GM21576 (cell line): Measurements from ENCODE around the gene SLC46A2.

Experiments used
- ATAC-seq: cut with Tn5 transposase; IDR thresholded peaks from one replicate; pipeline ENCODE4 v1.9.1; 2021; ENCODE audit warnings: mild to moderate bottlenecking, moderate library complexity; ENCODE audit not compliant: unreplicated experiment

The SLC46A2 gene

DNA sequence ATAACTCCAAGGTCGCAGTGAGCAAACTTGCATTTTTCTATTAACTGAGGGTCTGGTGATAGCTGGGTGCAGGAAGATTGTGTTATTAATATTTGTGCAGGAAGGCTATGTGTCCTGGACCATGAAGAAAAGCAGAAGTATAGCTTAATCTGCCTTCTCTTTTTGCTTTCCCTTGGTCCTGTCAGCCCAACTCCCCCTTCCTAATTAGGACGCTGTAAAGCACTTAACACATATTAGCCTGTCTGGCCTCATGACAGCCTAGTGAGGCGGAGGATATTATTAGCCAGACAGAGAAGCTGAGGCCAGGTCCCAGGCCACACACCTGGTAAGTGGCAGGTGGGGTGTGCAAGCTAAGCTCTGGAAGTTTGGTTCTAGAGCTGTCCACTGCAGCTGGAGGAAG, 29.5 kb downstream of the SLC46A2 start:
- ATAC-seq: no peak

DNA sequence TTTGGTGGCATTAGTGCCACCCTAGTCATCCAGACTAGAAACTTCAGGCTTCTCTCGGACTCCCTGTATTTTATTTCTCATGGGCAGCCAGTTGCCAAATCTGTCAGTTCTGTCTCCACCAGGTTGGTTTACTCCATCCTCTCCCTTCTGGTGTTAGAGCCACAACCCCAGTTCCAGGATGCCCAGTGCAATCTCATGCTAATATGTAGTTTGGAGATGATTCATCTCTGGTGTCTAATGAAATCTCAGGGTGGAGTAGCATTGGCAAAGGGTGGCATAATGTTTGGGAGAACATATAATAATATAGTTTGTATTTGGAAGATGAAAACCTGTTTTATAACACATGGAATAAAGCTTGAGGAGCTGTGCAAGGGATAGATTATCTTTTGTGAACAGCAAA, 30.2 kb downstream of the SLC46A2 start:
- ATAC-seq: no peak

DNA sequence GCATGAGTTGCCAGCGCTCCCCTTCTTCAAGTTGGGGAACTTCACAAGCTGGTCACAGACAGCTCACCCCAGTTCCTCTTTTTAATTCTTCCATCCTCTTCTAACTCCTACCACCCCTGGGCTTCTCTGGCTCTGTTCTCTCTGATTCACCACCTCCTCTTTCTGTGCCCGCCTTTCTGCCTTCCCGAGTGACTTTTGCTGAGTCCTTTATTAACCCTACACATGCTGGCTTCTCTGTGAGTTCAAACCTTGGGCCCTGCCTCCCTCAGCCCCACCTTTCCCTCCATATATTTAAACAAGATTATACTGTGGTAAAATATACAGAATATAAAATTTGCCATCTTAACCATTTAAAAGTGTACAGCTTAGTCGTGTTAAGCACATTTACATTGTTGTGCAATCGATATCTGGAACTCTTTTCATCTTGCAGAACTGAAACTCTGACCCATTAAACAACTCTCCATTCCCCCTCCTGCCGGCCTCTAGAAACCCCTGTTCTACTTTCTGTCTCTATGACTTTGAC, 32.0 kb downstream of the SLC46A2 start:
- ATAC-seq: peak; percentile 74

DNA sequence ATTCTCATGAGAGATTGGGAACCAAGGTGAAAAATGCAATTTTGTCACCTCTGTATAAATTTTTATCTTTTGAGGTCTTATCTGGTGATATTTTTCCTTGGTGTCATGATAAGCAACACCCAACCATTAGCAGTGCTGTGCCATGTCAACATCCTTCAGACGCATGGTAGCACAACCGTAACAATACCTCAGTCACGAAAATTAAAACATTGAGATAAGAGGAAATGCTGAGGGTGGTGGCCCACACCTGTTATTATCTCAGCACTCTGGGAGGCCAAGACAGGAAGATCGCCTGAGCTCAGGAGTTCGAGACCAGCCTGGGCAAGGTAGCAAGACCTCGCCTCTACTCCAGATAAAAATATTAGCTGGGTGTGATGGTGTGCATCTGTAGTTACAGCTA, 32.7 kb downstream of the SLC46A2 start:
- ATAC-seq: no peak

DNA sequence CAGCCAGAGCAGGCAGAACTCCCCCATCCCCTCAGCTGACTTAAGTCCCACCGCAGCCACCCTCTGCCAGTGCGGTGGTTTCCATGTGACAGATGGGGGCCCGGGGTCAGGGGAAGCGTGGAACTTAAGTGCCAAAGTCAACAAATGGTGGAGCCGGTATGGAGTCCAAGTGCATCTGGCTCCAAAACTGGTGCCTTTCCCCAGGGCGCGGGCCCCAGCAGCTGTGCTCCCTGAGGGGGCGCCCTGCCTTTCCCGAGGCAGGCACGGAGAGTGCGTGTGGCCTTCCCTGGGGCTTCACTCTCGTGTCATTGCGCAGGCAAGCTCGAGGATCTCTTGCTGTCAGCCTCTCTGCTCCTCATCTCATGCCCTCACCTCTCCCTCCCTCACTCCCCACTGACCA, 33.8 kb downstream of the SLC46A2 start:
- no peak for ATAC-seq

DNA sequence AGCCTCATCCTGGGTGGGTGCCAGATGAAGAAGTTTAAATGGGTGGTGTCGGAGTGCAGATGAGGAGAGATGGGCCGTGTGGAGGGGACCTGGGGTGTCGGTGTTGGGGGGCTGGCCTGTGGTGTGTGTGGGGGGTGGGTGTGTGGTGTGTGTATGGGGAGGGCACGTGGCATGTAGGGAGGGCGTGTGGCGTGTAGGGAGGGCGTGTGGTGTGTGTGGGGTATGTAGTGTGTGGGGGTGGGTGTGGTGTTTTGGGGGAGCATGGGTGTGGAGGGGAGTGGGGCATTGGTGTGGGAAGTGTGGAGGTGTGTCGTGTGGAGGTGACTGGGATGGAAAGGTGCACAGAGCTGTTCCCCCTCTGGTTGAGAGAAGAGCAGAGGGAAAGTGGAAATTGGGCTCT, 34.5 kb downstream of the SLC46A2 start:
- no peak for ATAC-seq

DNA sequence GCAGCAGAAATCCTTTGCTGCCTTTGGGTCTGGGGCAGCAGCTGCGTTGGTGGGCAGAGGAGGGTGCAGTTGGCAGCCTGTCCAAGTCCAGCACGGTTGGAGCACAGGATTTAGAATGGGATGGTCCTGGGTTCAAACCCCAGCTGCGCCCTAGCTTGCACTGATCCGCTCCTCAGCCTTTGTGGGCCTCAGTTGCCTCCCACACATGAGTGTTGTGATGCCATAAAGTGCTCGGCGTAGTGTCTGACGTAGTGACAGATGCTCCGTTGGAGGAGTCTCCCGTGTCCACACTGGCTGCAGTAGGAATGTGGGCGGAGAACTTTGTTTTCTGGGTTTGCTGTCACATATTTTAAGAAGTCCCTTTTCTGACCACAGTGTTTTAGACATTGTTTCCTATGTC, 36.0 kb downstream of the SLC46A2 start:
- ATAC-seq: no peak

DNA sequence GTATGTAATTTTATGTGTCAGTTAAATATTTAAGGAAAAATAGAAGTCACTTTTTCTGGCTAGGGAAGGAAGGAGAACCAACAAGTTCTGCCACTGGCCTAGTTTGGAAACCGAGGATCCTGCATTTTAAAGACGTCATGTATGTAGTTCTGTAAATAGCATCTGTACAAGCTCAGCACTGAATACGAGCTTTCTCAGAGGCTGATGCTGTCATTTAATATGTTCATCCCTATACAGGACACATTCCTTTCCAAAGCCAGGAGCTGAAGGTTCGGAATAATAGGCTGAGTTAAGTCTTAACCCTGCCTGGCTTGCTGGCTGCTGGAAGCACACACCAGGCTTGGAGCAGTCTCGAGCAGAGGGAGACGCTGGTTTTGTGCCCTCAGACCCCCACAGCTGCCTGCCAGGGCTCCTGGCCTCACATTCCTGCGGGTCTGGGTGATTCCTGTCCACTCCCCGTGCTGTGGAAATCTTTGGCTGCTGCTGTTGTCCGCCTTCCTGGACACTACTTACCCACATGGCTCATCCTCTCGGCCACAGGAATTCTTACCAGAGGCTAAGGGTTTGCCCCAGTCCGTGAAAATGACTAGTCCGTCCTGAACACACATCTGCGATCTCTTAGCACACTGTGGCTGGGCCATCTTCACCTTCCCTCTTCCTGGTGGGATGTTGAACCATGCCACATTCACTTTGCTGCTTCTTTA, 36.6 kb downstream of the SLC46A2 start:
- no peak for ATAC-seq

DNA sequence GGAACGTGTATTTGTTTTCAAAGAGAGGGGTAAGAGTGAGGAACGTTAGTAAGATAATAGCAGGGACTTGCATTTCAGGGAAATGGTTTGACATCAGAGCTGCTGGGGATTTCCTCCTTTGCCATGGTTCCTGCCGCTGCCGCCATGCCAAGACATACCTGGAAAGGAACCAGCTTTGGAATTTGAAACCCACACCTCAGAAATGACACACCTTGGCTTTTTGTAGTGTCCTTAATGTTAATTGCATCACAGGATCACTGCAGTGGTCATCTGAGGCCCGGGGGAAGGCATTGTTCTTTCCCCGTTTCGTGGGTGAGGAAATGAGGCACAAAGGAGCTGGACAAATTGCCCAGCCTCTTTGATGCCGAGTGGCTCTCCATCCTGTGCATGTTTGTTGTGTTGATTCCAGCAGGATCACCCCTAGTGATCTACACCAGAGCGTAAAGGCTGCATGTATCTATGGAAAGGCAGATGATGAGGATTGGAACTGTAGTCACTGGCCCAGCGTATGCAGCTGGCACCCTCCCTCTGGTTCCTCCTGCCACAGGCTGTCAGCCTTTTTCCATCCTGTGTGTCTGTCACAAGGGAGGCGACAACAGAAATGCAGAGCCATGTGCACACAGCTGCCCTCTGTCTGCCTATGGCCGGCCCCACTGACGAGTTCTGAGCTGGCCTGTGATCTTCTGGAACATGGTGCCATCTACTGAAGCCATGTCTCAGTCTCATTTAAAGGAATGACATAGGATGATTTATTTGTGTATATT, 37.8 kb downstream of the SLC46A2 start:
- no peak for ATAC-seq

DNA sequence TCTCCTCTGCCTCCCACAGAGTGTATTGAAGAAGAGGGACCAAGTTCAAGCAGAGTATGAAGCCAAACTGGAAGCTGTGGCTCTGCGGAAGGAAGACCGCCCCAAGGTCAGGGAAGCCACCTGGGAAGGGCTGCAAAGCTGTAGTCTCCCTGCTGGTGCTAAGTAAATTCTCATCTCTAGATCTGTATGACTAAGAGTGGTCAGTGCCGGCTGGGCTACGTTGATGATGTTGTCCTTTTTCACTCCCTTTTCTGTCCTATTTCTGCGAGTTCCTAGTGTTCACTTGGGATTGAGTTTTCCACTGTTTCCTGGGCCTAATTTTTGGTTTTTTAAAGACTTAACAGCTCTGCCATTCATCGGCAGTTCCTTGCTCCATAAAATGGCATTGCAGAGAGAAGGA, 39.8 kb downstream of the SLC46A2 start:
- ATAC-seq: no peak

DNA sequence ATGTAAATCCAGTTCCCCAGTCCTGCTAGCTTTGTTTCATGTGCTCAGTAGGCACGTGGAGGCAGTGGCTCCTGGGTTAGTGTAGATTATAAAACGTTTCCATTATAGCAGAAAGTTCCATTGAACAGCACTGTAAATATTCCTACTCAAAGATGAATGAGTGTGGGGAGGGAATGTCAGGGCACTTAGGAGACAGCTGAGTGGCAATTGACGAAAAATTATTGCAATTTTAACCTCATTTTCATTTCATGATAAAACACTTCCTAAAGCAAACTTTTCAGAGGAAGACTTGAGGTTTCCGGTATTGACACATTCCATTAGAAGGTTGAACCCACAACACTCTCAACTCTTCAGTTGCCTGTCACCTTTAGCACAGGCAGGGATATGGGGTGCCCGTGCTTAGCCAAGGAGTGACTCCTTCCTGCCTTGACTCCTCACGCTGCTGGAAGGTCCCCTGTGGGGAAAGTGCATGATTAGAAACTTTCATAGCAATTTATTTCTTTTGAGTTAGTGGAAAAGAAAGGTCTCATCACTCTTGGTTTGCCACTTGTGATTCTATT, 41.2 kb downstream of the SLC46A2 start:
- no peak for ATAC-seq

DNA sequence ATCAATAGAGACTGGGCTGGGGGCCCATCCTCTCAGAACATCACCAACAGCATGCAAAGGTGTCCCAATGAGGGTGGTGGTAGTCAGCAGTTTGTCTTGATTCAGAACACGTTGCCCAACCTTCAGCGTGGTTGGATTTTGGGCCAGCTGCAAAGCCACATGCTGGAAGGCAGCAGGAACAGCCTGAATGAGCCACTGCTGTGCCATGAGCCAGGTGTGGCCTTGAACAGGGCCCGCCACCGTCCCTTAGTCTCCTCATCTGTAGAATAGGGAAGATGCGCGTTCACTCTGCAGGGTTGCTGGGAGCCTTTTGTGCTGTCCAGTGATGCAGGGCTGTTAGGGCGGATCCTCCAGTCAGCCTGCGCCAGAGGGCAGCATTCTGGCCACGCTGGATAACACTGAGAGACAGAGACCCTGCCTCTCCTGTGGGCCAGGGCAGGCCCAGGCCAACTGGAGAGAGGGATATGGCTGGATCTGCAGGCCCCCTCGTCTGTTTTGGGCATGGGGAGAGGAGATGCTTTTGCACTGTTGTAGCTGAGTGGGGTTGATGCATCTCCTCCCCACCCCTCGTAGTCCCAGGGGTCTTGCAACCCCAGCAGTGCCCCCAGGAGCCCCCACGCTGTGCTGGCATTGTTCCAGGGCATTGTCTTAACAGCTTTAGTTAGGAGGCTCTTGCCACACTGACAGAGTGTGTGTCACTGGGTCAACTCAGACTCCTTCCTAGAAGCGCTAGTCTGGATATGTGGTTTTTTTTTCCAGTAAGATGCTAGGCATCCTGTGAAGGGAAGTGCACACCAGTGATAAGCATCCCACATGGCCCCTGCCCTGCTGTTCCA, 42.1 kb downstream of the SLC46A2 start:
- no peak for ATAC-seq

DNA sequence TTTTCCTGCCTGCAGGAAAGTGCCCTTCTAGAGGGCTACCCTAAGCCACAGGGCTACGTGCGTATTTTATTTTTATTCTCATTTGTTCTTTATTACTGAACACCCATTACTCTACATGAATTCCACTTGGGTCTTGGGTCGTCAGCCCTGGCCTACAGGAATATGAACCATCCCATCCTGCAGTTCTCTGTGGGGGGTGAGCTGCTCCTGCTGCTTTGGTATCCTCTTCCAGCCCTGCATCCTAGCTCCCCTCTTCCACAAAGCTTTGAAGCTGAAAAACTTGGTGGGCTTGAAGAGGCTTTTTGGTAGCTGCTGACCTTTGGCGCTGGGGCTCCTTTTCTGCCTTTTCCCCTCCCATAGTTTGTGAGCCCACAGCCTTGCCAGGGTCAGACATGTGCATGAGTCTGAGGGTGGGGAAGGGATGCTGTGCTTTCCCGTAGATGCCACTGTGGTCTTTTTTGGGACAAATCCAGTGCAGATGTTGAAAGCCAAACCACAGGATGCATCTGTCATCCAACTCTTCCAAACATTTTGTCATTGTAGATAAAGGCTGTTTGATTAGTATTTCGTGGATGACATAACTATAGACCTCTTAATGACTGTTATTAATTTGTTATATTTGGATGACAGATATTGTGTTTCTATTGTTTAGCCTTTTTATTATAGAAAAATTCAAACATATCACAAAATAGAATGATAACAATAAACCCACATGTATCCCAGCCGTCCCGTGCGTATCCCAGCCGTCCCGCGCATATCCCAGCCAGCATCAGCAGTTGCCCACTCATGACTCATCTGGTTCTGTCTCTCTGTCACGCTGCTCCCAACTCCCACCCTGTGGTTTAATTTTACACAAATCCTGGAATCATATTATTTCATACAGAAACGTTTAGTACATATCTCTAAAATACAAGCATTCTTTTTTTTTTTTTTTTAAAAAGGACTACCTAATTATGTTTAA, 43.9 kb downstream of the SLC46A2 start:
- no peak for ATAC-seq

DNA sequence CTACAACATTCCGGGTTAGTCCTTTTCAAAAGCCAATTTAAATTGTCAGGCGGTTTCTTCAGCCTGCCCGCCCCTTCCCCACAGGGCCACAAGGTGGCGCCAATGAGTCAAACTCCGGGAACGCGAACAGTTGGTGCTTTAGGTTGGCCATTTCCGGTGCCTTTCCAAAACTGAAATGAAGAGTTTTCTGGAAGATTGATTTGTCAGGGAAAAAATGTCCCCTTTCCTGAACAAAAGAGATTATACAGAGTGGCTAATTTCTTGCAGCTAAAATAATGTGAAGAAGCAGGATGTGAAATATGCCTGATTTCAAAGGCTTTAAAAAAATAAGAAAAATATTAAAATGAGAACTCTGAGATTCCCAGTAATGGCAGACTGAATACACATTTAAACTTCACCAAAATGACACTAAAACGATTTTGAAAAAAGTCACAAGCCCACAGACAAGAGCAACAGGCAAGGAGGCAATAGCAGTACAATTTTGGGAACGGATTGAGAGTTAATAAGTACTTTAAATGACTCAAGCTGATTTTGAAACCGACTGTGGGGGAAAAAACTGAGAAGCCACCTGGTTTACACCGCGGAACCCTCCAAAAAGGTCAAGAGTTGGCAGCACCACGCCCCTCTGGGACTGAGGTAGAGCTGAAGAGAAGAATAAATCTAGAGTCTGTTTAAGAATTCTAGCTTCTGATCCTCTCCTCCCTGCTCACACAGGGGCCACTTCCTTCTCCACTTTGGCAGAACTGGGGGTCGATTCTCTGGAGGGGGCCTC, 45.7 kb downstream of the SLC46A2 start:
- ATAC-seq: peak; percentile 73

DNA sequence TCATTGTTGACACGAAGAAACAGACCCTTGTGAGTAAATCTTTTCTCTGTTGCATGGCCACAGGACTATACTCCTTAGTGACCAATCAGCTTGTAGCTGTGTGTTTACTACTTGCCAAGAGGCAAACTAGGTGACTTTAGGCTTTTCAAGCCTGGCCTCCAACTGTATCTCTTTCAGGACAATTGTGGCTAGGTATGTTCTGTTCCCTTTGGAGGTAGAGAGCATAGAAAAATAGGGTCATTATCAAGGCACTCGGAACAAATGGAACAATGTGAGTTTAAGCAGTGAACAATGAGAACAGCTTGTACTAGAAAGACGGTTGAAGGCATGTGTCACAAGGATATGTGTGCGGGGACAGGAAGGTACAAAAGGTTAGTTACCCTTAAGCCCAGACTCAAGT, 48.1 kb downstream of the SLC46A2 start:
- no peak for ATAC-seq

DNA sequence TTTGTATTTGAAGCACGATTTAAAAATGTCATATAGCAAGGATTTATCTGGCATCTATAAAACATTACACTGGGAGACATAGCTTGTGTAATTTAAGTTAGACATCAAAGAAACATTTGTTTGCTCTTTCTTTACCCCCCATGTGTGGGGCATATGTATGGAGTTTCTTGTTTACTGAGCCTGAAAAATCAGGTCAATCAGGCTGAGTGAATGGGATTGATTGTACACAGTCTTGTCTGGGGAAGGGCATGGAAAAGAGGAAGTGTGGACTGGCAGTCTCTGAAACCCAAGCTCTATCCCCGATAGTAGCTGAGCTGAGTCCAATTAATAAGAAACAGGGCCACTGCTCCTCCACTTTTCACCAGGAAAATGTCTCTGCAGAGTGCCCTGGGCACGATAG, 49.4 kb downstream of the SLC46A2 start:
- no peak for ATAC-seq

DNA sequence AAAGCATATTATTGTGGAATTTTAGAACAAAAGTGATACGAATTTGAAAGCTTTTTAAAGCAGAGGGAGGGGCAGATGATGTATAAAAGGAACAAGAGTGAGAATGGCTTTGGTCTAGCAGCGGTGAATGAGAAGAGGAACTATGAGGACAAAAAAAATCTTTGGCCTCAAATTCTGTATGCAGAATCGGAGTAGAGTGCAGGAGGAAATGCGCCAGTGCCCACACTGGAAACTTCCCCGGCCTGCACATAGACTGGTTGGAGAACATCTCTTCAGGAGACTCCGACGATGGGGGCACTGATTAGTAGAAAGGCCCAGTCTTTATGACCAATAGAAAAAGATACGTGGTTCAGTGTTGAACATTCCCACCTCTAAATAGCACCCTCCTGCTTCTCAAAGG, 51.3 kb downstream of the SLC46A2 start:
- ATAC-seq: no peak

DNA sequence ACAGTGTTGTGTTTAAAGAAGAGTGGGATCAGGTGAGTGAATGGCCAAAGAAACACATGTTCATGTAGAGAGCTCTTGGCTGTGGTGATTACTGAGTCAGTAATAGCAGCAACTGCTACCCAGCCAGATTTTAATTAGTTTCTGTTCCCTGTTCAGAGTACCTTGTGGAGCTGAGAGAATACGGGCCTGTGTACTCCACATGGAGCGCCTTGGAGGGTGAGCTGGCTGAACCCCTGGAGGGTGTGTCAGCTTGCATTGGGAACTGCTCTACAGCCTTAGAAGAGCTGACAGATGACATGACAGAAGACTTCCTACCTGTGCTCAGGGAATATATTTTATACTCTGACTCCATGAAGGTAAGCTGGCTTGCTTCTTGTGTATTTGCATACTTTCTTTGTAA, 52.3 kb downstream of the SLC46A2 start:
- ATAC-seq: no peak

DNA sequence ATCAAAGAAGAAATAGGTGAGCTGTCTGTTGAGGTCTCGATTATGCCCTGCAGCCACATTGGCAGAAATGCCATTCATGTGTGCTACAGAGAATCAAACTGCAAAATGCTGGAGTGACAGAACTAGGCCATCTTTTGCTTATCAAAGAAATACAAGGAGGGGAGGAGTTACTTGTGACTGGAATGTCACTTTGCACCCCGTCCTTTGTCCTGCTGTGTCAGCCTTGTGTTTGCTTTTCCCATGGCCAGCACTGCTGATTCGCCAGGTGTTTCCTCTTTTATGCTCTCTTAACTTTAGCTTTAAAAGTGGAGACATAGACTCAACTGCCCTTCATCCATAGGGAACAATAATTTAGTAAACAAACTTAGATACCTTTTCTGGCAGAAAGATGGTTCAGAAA, 54.3 kb downstream of the SLC46A2 start:
- no peak for ATAC-seq
